C4-2B (cell line): Measurements from ENCODE around the gene TRIM52.
"Not testable (repeated sequence)": the region's sequence is repeated elsewhere in the genome, so short reads cannot be mapped to it uniquely, and the experiment has no call there.

Experiments used
- H3K27ac ChIP-seq: fragments of 450-650 bp; 2 replicates; pipeline ENCODE4 v1.5.1; 2017
- CTCF ChIP-seq: fragments of 450-650 bp; conservative IDR thresholded peaks from 2 replicates; pipeline ENCODE4 v1.5.1; 2017; ENCODE audit warnings: mild to moderate bottlenecking
- ZFX ChIP-seq: fragments of 450-650 bp; IDR thresholded peaks from 2 replicates; pipeline ENCODE4 v1.6.1; 2017

The TRIM52 gene

GRCh38 chr5:181280251-181280762 lies 19.4 kb upstream of the TRIM52 start:
- H3K27ac ChIP-seq = no peak overlapping the region; the same call in 1 of the 2 replicates
- TF ChIP-seq CTCF (no peak), ZFX (no peak)

- H3K27ac ChIP-seq = not testable (repeated sequence)
Observed at GRCh38 chr5:181273433-181273744, 12.4 kb upstream of the TRIM52 start.

- no peak for TF ChIP-seq ZFX
- TF ChIP-seq CTCF = no peak
- H3K27ac ChIP-seq = no peak overlapping the region
Observed at GRCh38 chr5:181271081-181271480, 10.1 kb upstream of the TRIM52 start.

- not testable (repeated sequence) for H3K27ac ChIP-seq
Observed at GRCh38 chr5:181267907-181268306, 7.0 kb upstream of the TRIM52 start.

GRCh38 chr5:181267291-181267904 lies 6.5 kb upstream of the TRIM52 start:
- not testable (repeated sequence) for H3K27ac ChIP-seq

- peak overlapping the region; percentile 95 for H3K27ac ChIP-seq
- TF ChIP-seq ZFX (no peak), CTCF (no peak)
Observed at GRCh38 chr5:181265092-181265671, 4.2 kb upstream of the TRIM52 start.

- peak overlapping the region; percentile 95 for H3K27ac ChIP-seq
- TF ChIP-seq ZFX (no peak), CTCF (no peak)
Observed at GRCh38 chr5:181263633-181264032, 2.7 kb upstream of the TRIM52 start.

GRCh38 chr5:181261320-181262049 lies 542 bp upstream of the TRIM52 start:
- peak overlapping the region; percentile 95 for H3K27ac ChIP-seq
- TF ChIP-seq CTCF (no peak), ZFX (peak; percentile 100)
